Epithelial cell of esophagus (primary cell): ENCODE data around the gene ADAMTS12.

ENCODE experiments used
- DNase-seq: peaks from one replicate; pipeline ENCODE4 v3.0.0; 2010; ENCODE audit warnings: low read depth
- H3K4me3 ChIP-seq: 2 replicates; pipeline ENCODE4 v1.5.1; 2011; ENCODE audit warnings: mild to moderate bottlenecking, low read length, control low read depth
- CTCF ChIP-seq: IDR thresholded peaks from 2 replicates; pipeline ENCODE4 v1.5.1; 2011; ENCODE audit warnings: low read depth, mild to moderate bottlenecking, low read length, control low read depth, inconsistent platforms; ENCODE audit not compliant: insufficient read depth; ENCODE audit errors: missing control alignments

Gene ADAMTS12

GRCh38 chr5:33629999-33630398 is 261.8 kb downstream of the ADAMTS12 start:
- DNase-seq: no peak
- TF ChIP-seq CTCF: no peak

DNA sequence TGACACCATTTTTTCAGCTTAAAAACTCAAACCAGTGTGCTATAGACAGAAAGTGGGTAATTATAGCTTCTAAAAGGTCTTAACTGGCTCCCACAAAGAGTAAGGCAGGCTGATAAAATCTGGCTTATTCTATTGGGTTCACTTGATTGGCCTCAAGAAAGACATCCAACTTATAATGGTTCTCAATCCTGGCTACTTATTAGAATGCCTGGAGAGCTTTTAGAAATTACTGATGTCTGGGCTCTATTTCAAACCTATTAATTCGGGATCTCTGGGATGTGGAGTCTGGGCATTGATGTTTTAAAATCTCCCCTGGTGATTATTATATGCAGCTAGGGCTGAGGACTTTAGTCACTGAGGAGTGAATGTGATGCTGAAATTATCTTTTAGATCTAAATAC is 263.0 kb downstream of the ADAMTS12 start:
- no peak overlapping the region for H3K4me3 ChIP-seq
- no peak for DNase-seq
- TF ChIP-seq CTCF: no peak

More at GRCh38 chr5:33629999-33630398, 261.8 kb downstream of the ADAMTS12 start:
- no peak overlapping the region for H3K4me3 ChIP-seq

DNA sequence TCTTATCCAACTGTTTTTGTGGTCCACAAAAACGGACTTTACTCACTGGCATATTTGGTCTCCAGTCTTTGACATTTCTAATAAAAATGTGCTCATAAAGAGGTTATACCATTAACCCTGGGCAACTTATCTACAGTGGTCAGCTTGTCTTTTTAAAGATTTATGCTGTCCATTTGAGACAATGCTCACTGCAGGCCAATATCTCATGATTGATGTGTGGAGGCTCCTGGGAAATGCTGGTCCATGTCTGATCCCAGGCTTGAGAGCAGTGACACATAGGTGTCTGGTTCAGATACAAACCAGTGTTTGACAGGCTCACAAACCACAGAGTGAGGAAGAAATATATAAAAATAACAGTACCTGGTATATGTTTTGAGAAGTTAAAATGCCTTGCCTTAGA is 270.3 kb downstream of the ADAMTS12 start:
- no peak overlapping the region for H3K4me3 ChIP-seq
- DNase-seq: no peak

DNA sequence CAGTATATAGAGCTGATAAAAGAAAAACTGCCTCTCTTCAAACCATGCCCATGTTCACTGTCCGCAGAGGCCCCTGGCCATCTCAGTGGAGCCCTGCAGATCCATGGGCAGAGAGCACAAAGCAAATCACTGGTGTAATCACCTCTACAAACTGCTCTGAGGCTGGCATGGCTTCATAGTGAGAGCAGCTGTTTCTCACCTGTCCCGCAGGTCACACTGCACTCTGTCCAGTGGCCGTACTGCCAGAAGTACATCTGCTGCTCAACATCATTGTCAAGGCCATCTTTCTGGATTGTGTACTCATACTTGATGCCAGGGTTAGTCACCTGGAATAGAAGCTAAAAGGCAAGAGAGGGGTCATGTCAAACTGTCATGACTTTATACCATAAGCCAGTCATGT is 277.8 kb downstream of the ADAMTS12 start:
- no peak for DNase-seq
- TF ChIP-seq CTCF: no peak
- H3K4me3 ChIP-seq: no peak overlapping the region

More for the DNA sequence above, 270.3 kb downstream of the ADAMTS12 start:
- no peak for TF ChIP-seq CTCF

- no peak for TF ChIP-seq CTCF
- DNase-seq: peak; percentile 34
- H3K4me3 ChIP-seq: no peak overlapping the region
These were observed 279.4 kb downstream of the ADAMTS12 start for GRCh38 chr5:33612386-33612785.

DNA sequence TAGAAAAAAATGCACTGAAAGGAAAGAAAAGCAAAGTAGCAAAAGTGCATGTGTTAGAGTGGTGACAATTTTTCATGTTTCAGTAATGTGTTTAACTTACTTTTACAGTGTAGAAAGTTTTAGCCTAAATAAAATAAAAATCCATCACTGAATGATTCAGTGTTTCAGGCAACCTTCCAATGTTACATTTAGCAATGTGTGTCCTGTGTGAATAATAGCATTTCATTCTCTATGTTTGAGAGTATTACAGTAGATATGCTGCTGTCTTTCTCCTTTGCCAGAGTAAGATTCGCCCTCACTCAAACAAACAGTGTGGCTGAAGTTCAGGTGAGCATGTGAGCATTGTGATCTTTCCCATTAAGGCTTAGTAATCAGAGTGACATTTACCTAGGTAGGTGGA is 279.9 kb downstream of the ADAMTS12 start:
- TF ChIP-seq CTCF: no peak
- no peak overlapping the region for H3K4me3 ChIP-seq
- peak; percentile 13 for DNase-seq

- H3K4me3 ChIP-seq: no peak overlapping the region
- TF ChIP-seq CTCF: no peak
- DNase-seq: no peak
These were observed 283.3 kb downstream of the ADAMTS12 start for GRCh38 chr5:33608344-33609041.
